H7 (cell line): ENCODE results near the gene PES1. TPM values are rescaled to one million over a fixed set of nuclear protein-coding genes. Genes with fewer than 3 reads are reported as not detected.
A peak's percentile ranks its signal among the peaks of the same experiment; 100 is the strongest.
"Not testable (repeated sequence)": the region's sequence is repeated elsewhere in the genome, so short reads cannot be mapped to it uniquely, and the experiment has no call there.

Experiments used
- DNase-seq: peaks from one replicate; pipeline ENCODE4 v3.0.0; 2012
- H3K27me3 ChIP-seq: 2 replicates; pipeline ENCODE4 v1.6.0; 2011; ENCODE audit warnings: mild to moderate bottlenecking, low read length; ENCODE audit not compliant: control insufficient read depth, insufficient read depth
- H3K36me3 ChIP-seq: replicated peaks from 2 replicates; pipeline ENCODE4 v1.5.1; 2011; ENCODE audit warnings: low read length; ENCODE audit not compliant: control insufficient read depth, insufficient read depth
- H3K4me3 ChIP-seq: 2 replicates; pipeline ENCODE4 v1.5.1; 2011; ENCODE audit warnings: low read depth, mild to moderate bottlenecking, control low read depth, low read length, moderate library complexity; ENCODE audit not compliant: insufficient read depth
- total RNA-seq: library from RNA; depleted of rRNA; stranded (reverse); fragments of >200 nt; shearing (Covaris generic); gene quantifications from 2 replicates; pipeline ENCODE4 v1.2.3, GENCODE V29; 2014

The PES1 gene
- total RNA-seq, 1 experiment from 2014 or later = 111 TPM

GRCh38 chr22:30574095-30574981, 17.4 kb downstream of the PES1 start, which contains the start of gene GAL3ST1:
TSS of gene GAL3ST1 (minus strand) at chr22:30574665. CDS start at chr22:30557392, 17,273 bp downstream.
- DNase-seq = peak; percentile 99
- Histone ChIP-seq H3K36me3 (peaks cover 19% of the 10 kb centered on the region), H3K27me3 (no peaks in the 10 kb centered on the region), H3K4me3 (peak within 1 kb of the TSS; percentile 57)

- peak; percentile 74 for DNase-seq
- Histone ChIP-seq H3K27me3 (no peaks in the 10 kb centered on the region), H3K4me3 (peak overlapping the region; percentile 57; the same call in 1 of the 2 replicates), H3K36me3 (peaks cover 13% of the 10 kb centered on the region)
Measured at GRCh38 chr22:30573594-30574094, 18.1 kb downstream of the PES1 start.

GRCh38 chr22:30572840-30573593, 18.7 kb downstream of the PES1 start:
- H3K27me3 ChIP-seq = no peaks in the 10 kb centered on the region
- peaks cover 8% of the 10 kb centered on the region for H3K36me3 ChIP-seq
- DNase-seq = peak; percentile 43
- H3K4me3 ChIP-seq = no peak overlapping the region

GRCh38 chr22:30572210-30572609, 19.5 kb downstream of the PES1 start:
- no peak overlapping the region for H3K4me3 ChIP-seq
- H3K27me3 ChIP-seq = no peaks in the 10 kb centered on the region
- H3K36me3 ChIP-seq = peaks cover 5% of the 10 kb centered on the region
- DNase-seq = no peak

GRCh38 chr22:30569674-30570202, 22.0 kb downstream of the PES1 start:
- no peaks in the 10 kb centered on the region for H3K27me3 ChIP-seq
- H3K36me3 ChIP-seq = no peaks in the 10 kb centered on the region
- H3K4me3 ChIP-seq = no peak overlapping the region
- DNase-seq = no peak

- no peak overlapping the region for H3K4me3 ChIP-seq
- H3K36me3 ChIP-seq = no peaks in the 10 kb centered on the region
- H3K27me3 ChIP-seq = no peaks in the 10 kb centered on the region
- DNase-seq = no peak
Measured at GRCh38 chr22:30568137-30568805, 23.4 kb downstream of the PES1 start.

- DNase-seq, H3K27me3 ChIP-seq, H3K36me3 ChIP-seq, H3K4me3 ChIP-seq: not testable (repeated sequence)
Measured at GRCh38 chr22:30567277-30567676, 24.4 kb downstream of the PES1 start.

GRCh38 chr22:30566125-30566524, 25.6 kb downstream of the PES1 start:
- no peak overlapping the region for H3K4me3 ChIP-seq
- DNase-seq = no peak
- no peaks in the 10 kb centered on the region for H3K27me3 ChIP-seq
- H3K36me3 ChIP-seq = no peaks in the 10 kb centered on the region

GRCh38 chr22:30565341-30565740, 26.4 kb downstream of the PES1 start:
- DNase-seq = no peak
- no peaks in the 10 kb centered on the region for H3K27me3 ChIP-seq
- H3K36me3 ChIP-seq = no peaks in the 10 kb centered on the region
- H3K4me3 ChIP-seq = no peak overlapping the region

GRCh38 chr22:30564761-30565119, 27.0 kb downstream of the PES1 start:
- Histone ChIP-seq H3K36me3 (no peaks in the 10 kb centered on the region), H3K27me3 (no peaks in the 10 kb centered on the region), H3K4me3 (no peak overlapping the region)
- no peak for DNase-seq

GRCh38 chr22:30564045-30564760, 27.5 kb downstream of the PES1 start:
- no peak for DNase-seq
- Histone ChIP-seq H3K27me3 (no peaks in the 10 kb centered on the region), H3K4me3 (no peak overlapping the region), H3K36me3 (no peaks in the 10 kb centered on the region)

GRCh38 chr22:30562366-30562765, 29.3 kb downstream of the PES1 start:
- Histone ChIP-seq H3K4me3 (no peak overlapping the region), H3K27me3 (no peaks in the 10 kb centered on the region), H3K36me3 (no peaks in the 10 kb centered on the region)
- no peak for DNase-seq

GRCh38 chr22:30561402-30562189, 30.1 kb downstream of the PES1 start:
- Histone ChIP-seq H3K4me3 (no peak overlapping the region), H3K27me3 (no peaks in the 10 kb centered on the region), H3K36me3 (no peaks in the 10 kb centered on the region)
- DNase-seq = peak; percentile 69
